Stimulated activated CD8-positive, alpha-beta memory T cell treated with anti-CD3 and anti-CD28 coated beads, Interleukin-4, amount 100 ng/mL, for 4 hours (primary cell): Measurements from ENCODE around the gene DECR2.

Experiments
- DNase-seq, 2 donors: peaks; one replicate each; pipeline ENCODE4 v3.0.0-alpha.2; 2020; ENCODE audit warnings: low read depth in 2 of 2, low spot score in 1 of 2

The DECR2 gene

GRCh38 chr16:440627-441026, 38.9 kb downstream of the DECR2 start:
- DNase-seq: no peak

GRCh38 chr16:441447-441846, 39.8 kb downstream of the DECR2 start:
- no peak for DNase-seq

- no peak for DNase-seq
Measured at GRCh38 chr16:442976-443375, 41.3 kb downstream of the DECR2 start.

GRCh38 chr16:444027-444426, 42.3 kb downstream of the DECR2 start:
- DNase-seq: no peak

GRCh38 chr16:445566-445965, 43.9 kb downstream of the DECR2 start:
- no peak for DNase-seq

GRCh38 chr16:450385-450784, 48.7 kb downstream of the DECR2 start:
- DNase-seq: no peak

GRCh38 chr16:450785-451512, 49.3 kb downstream of the DECR2 start:
- DNase-seq: no peak

GRCh38 chr16:454397-454940, 52.8 kb downstream of the DECR2 start:
- no peak for DNase-seq

- DNase-seq: no peak
Measured at GRCh38 chr16:455453-455852, 53.8 kb downstream of the DECR2 start.

GRCh38 chr16:456891-457483, 55.3 kb downstream of the DECR2 start:
- DNase-seq: no peak

- no peak for DNase-seq
Measured at GRCh38 chr16:457732-458400, 56.2 kb downstream of the DECR2 start.

GRCh38 chr16:459761-460160, 58.1 kb downstream of the DECR2 start:
- DNase-seq: no peak

- DNase-seq: no peak
Measured at GRCh38 chr16:460787-461186, 59.1 kb downstream of the DECR2 start.
